Activated naive CD4-positive, alpha-beta T cell treated with Interleukin-2 at 50 U/mL for 16 hours (primary cell): ENCODE results near the gene SCAMP5.

Experiments used
- DNase-seq: peaks from one replicate; pipeline ENCODE4 v3.0.0-alpha.2; 2020

The SCAMP5 gene

DNA sequence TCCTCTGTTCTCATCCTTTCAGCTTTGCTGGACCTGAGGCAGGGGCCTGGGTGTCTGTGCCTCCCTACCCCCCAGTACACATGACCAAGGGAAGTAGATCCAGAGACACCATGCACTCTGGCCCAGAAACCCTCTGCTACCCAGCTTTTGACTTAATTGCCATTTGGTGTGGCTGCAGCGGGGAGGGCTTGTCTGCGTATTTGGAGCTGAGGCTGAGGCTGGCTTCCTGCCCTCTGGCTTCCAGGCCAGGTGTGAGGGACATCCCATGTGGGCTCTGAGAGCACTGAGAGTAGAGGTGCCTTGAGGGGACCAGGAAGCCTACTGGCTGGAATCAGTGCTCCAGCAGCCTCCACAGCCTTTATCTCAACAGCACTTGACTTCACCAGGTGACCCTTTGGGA, 54.9 kb downstream of the SCAMP5 start:
- no peak for DNase-seq

DNA sequence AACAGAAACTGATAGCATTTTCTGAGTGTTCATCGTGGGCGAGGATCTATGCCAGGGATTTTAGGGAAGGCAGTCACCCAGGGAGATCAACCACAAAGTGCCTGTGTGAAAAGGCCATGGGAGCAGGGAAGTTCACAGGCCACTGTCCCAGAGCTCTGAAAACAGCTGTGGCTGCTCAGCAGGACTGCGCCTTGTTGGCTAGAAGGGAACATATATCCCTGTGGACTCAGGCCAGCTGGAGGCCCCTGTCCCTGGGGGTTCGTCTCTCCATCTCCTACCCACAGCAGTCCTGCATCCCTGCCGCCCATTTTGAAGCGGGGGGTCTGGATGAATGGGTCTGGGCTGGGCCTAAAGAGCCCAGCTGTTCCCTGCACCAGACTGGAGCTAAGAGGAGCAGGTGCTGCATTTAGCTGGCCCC, 55.8 kb downstream of the SCAMP5 start:
- DNase-seq: no peak

DNA sequence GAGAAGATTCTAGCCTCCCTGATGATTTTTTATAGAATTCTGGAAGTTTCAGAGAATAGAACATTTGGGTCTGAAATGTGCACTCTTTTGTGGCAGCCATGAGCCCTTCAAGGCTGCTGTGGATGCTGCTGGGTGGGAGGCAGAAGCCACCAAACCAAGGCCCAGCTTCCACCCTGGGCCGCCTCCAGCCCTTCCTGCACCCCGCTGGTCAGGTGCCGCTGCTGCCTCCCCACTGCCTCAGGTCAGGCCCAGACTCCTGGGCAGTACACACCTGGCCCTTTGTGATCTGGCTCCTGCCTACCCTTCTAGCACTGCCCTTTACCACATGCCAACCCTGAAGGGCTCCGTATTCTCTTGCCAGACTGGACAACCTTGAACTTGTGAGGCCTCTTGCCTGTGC, 56.3 kb downstream of the SCAMP5 start:
- DNase-seq: no peak

DNA sequence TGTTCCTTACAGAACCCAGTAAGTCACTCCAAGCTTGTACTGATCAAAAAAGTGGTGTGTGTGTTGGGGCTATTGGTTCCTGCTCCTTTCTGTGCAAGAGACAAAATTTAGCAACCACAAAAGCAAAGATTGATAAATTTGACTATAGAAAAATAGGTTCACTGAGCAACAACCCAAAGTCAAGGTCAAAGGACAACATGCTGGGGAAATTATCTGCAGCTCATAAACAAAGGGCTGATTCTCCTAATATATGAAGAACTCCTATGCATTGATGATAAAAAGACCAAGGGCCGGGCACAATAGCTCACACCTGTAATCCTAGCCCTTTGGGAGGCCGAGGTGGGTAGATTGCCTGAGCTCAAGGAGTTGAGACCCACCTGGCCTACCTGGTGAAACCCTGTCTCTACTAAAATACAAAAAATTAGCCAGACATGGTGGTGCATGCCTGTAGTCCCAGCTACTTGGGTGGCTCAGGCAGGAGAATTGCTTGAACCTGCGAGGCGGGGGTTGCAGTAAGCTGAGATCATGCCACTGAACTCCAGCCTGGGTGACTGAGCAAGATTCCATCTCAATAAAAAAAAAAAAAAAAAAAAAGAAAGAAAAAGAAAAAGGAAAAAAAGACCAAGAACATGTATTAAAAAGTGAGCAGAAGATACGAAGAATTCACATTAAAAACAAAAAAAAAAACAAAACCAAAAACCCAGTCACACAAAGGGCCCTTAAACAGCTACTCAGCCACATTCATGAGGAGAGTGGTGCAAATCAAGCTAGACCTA, 57.8 kb downstream of the SCAMP5 start:
- DNase-seq: no peak

DNA sequence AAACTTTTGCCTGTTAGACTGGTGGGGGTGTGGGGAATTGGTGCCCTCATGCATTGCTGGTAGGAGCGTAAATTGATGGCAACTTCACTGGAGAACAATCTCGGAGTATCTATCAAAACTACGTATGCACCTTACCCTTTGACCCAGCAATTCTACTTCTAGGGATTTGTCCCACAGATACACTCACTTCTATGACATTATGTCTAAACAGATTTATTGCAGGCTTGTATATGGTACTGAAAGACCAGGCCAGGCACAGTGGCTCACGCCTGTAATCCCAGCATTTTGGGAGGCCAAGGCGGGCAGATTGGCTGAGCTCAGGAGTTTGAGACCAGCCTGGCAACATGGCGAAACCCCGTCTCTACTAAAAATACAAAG, 58.4 kb downstream of the SCAMP5 start:
- no peak for DNase-seq

DNA sequence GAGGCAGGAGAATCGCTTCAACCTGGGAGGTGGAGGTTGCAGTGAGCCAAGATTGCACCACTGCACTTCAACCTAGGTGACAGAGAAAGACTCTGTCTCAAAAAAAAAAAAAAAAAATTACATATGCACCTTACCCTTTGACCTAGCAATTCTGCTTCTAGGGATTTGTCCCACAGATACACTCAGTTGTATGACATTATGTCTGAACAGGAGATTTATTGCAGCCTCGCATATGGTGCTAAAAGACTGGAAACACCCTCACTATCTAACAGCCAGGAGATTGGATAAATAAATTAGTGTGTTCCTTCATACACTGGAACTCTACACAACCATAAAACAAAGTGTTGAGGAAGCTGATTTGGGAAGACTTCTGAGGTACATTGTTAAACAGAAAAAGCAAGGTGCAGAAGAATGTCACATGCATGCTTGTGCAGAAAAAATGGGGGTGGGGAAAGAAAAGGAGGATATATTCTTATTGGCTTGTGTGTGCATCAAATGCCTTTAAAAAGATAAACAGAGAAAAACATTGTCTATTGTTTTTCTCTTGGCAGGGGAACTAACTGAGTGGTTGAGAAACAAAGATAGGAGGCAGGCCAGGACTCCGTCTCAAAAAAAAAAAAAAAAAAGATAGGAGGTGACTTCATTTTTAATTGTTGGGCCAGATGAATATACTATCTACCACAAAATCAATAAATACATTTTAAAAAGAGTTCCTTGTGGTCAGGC, 59.0 kb downstream of the SCAMP5 start:
- no peak for DNase-seq

DNA sequence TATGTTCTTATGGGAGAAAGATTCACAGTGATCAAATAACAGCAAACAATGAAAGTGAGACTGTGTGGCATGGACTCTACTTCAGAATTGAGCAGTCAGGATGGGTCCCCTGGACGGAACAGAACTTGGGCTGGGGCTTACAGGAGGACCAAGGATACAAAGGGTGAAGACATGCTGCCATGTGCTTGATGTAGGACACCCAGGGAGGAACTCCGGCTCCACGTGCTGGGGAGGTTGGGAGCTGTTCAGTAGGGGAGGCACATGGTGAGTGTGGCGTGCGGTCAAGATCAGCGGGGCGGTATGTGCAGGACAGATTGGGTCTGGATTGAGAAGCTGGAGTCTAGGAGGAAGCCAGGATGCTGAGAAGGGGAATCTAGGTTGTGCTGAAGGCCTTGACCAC, 60.7 kb downstream of the SCAMP5 start:
- no peak for DNase-seq

DNA sequence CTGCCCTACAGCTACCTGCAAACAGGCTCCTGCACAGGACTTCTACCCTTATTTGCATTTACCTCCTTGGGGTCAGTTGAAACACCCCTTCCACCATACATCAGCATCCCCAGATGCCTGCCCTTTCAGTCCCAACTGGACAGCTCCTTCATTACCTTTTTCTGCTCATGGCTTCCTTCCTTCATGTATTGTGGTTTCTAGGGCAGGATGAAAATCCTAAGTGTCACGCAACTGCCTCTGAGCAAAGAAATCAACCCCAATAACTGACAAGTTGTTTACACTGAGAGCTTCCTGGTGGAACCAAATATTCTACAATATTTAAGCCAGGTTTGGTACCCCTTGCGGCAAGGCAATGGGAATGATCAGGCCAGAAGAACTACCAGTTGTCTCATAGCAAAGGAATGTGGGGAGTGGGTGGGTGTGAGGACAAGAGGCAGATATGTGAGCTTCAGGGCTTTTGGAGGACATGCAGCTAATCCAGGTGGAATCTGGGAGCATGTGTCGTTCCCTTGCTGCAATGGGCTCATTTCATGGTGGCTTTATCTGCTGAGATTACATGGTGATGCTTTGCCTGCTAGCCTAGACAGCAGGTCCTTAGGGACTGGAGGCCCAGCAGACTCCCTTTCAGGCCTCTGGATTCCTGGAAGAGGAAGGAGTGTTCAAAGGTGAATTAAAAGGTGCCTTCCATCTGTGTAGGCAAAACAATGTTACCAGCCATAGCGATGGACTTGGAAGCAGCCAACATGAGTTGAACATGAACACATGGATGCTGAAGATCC, 63.0 kb downstream of the SCAMP5 start:
- no peak for DNase-seq

DNA sequence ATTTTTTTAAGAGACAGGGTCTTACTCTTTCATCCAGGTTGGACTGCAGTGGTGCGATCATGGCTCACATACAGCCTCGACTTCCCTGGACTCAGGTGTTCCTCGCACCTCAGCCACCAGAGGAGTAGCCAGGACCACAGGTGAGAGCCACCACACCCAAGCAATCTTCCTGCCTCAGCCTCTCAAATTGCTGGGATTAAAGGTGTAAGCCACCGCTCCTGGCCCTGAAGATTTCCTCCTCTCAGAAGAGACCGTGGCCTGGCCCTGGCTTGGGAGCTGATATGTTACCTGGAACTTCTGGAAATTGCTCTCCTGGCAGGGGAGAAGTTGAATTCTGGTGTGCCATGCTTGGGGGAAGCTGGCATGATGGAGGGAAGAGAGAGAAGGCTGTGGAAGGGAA, 64.2 kb downstream of the SCAMP5 start:
- no peak for DNase-seq

DNA sequence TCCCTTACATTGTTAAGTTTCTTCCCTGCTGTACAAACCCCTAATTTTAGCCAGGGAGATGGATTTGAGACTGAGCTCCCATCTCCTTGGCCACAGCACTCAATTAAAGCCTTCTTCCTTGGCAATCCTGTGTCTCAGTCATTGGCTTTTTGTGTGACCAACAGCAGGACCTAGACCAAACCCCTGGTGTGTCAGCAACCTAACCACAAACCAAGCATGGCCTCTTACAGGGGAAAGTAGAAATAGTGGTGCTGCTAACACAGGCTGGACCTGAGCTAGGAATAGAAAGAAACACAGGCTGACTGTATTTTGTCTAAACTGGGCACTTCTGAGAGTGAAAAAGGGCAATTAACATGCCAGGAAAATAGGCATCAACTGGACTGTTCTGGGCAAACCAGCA, 65.9 kb downstream of the SCAMP5 start:
- no peak for DNase-seq

DNA sequence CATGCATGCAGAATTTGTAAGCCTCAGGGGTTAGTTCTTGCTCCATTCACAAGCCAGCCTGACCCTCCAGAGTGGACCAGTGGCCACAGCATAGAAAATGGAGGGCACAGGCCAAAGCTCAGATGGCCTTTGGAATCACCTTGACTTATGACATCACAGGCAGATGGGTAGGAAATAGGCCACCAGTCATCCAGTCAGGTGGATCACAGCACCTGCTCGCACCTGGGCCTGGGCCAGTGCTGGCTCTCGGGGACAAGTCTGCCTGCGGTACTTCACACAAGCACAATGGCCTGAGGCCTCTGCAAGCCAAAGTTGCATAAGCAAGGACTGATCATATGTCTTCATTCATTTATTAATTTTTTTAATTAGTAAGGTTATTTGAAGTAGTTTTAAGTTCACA, 67.3 kb downstream of the SCAMP5 start:
- no peak for DNase-seq

DNA sequence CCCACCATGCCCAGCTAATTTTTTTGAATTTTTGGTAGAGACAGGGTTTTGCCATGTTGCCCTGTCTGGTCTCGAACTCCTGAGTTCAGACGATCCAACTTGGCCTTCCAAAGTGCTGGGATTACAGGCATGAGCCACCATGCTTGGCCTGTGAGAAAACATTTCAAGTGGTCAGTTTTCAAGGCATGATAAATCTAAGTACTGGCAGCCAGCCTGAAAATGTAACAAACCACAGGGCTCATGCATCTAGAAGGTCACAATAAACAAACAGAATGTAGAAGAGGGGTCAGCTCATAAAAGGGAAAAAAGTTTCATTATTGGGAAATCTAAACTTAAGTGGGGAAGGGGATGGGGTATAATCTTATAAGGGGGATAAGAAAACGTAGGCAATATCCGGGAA, 68.0 kb downstream of the SCAMP5 start:
- no peak for DNase-seq

DNA sequence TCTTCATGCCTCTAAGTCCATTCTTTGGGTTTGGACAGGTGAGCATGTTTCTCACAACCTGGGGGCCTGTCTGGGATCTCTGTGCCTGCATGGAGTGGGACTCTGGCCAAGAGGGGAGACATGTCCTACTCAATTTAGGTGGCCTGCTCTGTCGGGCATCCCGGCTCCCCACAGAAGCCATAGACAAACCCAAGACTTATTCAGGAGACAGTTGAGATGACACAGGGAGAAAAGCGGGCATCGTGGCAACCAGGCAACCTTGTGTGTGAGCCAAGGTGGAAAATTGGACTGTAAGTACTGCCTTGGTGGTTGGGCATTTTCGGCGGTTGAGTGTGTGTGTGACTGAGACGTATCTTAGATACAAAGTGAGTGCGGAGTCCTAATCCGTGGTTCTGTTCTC, 68.5 kb downstream of the SCAMP5 start:
- DNase-seq: no peak

DNA sequence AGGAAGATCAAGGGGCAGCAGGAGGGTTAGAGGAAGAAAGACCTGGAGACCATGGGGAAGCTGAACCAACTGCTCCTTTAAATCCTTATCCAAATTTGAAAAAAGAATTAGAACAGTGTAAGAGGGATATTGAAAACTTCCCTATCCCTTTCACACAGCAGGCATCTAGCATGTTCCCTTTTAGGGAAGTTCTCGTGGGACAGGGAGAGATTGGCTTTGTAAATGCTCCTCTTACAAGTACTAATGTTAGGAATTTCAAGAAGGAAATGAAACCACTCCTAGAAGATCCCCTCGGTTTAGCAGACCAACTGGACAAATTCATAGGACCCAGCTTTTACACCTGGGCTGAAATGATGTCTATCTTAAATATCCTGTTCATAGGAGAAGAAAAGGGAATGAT, 69.5 kb downstream of the SCAMP5 start:
- DNase-seq: no peak

DNA sequence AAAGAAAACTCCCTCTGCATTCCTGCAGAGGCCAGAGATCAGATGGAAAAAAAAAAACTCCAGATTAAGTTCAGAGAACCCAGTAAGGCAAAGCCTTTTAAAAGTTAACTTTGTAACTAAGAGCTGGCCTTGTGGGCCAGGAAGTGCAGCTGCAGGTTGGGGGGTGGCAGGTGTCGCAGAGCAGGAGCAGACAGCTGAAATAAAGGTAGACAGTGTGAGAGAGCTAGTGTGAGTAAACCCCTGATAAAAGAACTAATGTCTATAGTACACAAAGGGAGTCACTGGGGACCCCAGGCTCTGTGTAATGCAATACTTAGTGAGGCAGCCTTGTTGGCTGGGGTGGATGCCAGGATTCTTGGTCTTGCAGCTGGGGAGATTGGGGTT, 70.1 kb downstream of the SCAMP5 start:
- DNase-seq: no peak

DNA sequence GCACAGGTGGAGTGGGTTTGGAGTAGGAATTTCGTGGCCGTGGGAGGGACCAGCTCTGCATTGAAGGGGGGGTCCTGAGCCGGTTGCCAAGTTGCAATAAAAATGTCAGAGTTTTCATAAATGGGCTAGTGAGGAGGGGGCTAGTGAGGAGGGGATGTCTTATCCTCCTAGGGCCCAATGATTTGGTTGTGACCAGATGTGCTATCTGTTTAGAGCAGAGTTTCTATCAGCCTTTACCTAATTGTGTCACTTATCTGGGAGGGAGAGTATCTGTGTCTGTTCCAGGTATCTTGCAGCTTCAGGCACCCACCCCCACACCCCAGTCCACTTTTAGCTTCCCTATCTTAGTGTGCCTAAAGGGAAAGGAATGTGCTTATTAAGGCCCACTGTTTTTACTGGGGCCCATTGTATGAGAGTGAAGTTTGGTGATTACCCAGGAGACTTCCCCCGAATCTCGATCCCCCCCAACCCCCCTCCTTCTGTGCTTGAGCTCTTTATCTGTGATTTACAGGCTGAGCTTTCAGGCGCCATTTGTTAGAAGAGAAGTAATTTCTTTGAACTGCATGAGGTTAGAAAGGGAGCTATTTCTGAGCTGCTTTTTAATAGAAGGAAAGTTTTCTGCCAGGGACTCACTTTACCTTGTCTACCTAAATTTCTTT, 70.6 kb downstream of the SCAMP5 start:
- no peak for DNase-seq

DNA sequence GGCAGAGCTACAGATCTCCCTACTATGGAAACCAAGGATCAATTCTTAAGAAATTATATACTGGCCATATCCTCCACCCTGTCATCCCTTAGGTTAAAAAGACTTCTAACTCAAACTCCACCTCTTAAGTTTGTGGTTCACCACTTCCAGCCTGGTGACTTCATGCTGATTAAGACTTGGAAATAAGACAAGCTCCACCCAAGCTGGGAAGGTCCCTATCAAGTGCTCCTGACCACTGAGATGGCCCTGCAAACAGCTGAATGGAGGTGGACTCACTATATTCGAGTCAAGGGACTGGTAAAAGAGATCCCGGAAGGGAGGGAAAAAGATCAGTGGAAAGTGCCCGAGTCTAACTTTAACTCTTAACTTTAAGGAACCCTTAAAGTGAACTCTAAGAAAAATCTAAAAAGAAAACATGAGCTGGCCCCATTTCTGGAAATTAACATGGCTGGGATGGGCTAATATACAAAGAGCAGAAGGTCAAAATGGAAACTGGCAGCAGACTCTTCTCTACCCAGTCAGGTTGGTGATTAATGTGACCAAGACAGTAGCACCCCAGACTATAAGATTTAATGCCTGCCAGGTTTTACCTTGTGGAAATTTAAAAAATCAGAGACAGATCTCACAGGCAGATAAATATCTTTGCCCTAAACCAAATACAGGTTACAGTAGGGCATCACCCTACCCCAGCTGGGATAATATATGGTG, 71.9 kb downstream of the SCAMP5 start:
- peak; percentile 33 for DNase-seq

DNA sequence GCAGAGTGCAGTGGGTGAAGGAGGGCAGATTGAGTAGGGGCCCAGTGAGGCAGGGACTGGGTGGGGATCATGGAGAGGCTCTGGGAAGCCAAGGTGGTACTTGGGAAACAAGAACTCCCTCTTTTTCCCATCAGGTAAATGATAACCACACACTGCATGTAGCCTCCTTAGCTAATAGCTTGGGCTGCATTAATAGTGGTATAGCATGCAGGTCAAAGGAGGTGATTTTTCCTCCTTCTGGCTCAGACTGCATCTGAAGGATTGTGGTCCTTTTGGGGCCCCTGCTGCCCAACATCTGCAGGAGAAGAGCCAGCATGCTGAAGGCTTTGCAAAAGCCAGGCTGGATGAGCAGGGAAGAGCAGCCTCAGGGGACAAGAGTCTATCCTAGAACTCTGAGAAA, 73.4 kb downstream of the SCAMP5 start:
- DNase-seq: no peak

DNA sequence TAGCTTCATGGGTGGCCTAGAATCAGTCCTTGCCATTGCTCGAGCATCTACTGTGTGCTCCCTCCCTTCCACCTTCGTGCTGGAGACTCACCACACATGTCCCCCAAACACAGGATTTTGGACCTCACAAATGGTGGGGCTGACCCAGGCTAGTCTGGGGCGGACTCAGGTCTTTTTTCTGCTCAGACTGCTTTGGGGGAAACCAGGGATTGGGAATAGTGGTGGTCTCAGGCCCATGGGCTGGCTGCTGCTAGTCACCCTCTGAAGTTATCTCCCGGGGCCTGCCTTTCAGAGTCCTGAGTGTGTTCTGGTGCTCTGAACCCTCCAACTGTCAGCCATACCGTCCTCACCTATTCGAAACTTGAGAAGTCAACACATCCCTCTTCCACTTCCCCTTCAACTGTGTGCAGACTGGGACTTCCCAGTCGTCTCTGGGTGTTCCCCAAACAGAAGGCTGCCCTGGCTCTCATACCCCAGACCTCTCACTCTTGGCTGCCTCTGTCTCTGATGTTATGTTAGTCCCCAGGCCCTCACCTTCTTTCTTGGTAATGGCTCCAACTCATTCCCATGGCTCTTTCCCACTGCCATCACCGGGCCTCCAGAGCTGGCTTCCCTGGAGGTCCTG, 74.0 kb downstream of the SCAMP5 start:
- no peak for DNase-seq

DNA sequence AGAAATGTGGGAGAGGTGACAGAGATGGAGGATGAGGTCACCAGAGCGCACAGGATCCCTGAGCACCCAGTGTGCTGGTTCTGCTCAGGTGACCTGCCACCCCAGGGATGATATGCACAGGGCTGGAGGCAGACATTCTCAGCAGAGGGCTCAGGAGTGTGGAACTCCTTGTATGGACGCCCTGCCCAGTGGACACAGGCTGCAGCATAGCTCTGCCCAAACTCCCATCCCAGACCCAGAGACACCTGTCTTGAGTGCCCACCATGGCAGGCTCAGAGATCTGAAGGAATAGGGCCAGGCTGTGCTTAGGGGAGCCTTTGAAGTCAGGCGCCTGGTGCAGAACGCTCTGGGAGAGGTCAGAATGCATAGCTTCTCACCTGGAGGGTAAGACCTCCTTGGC, 75.3 kb downstream of the SCAMP5 start:
- DNase-seq: no peak
